ENCODE measurements around the gene ASTN2. TPM values are rescaled to one million over a fixed set of nuclear protein-coding genes. Genes with fewer than 3 reads are reported as not detected.

Gene ASTN2
- total and polyA plus RNA-seq, 4 donors: 0.57 to 2.9 (median 1.4) TPM

GRCh38 chr9:116452634-116453033 lies 962.2 kb downstream of the ASTN2 start:
- no peak for DNase-seq (ENCODE audit: low spot score)
- Histone ChIP-seq H3K9ac (ENCODE audit: low read depth in 1 of 2, low read length in 2 of 2) (no peak overlapping the region), H3K36me3 (ENCODE audit: control insufficient read depth in 4 of 4, insufficient read depth in 3 of 4, low read depth in 1 of 4, low read length in 3 of 4) (no peaks in the 10 kb centered on the region), H3K27me3 (ENCODE audit: control insufficient read depth in 4 of 4, insufficient read depth in 4 of 4, low read length in 3 of 4) (no peaks in the 10 kb centered on the region), H3K4me3 (ENCODE audit: low read depth in 1 of 3, low read length in 3 of 3) (no peak overlapping the region), H3K4me1 (ENCODE audit: control insufficient read depth in 4 of 4, insufficient read depth in 4 of 4, low read length in 3 of 4) (peaks cover 0 to 6% (median 0%) of the 10 kb centered on the region in 4 donors), H3K27ac (ENCODE audit: low read depth in 1 of 2, low read length in 2 of 2) (no peak overlapping the region), H3K9me3 (ENCODE audit: control insufficient read depth in 4 of 4, low read length in 3 of 4) (no peaks in the 10 kb centered on the region)
- no peak for TF ChIP-seq REST (IDR thresholded peaks at IDR 0.05)
- no peak for TF ChIP-seq RAD21 (IDR thresholded peaks at IDR 0.05)
- TF ChIP-seq RXRA (IDR thresholded peaks at IDR 0.05): no peak
- TF ChIP-seq CTCF (IDR thresholded peaks at IDR 0.05; ENCODE audit: low read depth, low read length, missing input control): no peak
- TF ChIP-seq YY1 (IDR thresholded peaks at IDR 0.05): no peak
- no peak for TF ChIP-seq TAF1 (conservative IDR thresholded peaks at IDR 0.05)
- no peak for TF ChIP-seq ATF3 (IDR thresholded peaks at IDR 0.05)
- no peak for TF ChIP-seq FOXA2 (IDR thresholded peaks at IDR 0.05)
- TF ChIP-seq HNF4A (conservative IDR thresholded peaks at IDR 0.05): no peak
- no peak for TF ChIP-seq EGR1 (IDR thresholded peaks at IDR 0.05; ENCODE audit: low read depth in 2 of 2)
- no peak for TF ChIP-seq SP1 (IDR thresholded peaks at IDR 0.05)
- no peak for TF ChIP-seq ZBTB33 (IDR thresholded peaks at IDR 0.05)
- no peak for TF ChIP-seq FOXA1 (IDR thresholded peaks at IDR 0.05)
- TF ChIP-seq JUND (IDR thresholded peaks at IDR 0.05): no peak
- TF ChIP-seq HNF4G (IDR thresholded peaks at IDR 0.05): no peak
- TF ChIP-seq NR2F2 (IDR thresholded peaks at IDR 0.05): no peak
- TF ChIP-seq, protein P1, sequence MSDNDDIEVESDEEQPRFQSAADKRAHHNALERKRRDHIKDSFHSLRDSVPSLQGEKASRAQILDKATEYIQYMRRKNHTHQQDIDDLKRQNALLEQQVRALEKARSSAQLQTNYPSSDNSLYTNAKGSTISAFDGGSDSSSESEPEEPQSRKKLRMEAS (IDR thresholded peaks at IDR 0.05): no peak
- TF ChIP-seq GABPA (IDR thresholded peaks at IDR 0.05 in 1 of 2, conservative IDR thresholded peaks at IDR 0.05 in 1 of 2): no peak

Data from liver (tissue), 9 donors.